ENCODE measurements around the gene CPEB3.

The CPEB3 gene

GRCh38 chr10:92184977-92185376 is 105.9 kb downstream of the CPEB3 start:
- TF ChIP-seq POLR2AphosphoS5 (IDR thresholded peaks at IDR 0.05; ENCODE audit: low read depth, low read length) (no peak), TAF1 (IDR thresholded peaks at IDR 0.05; ENCODE audit: borderline replicate concordance, insufficient read depth, low read length) (no peak)

- TF ChIP-seq FOXP2 (optimal IDR thresholded peaks at IDR 0.05; ENCODE audit: borderline replicate concordance, extremely low read depth, extremely low read length, insufficient read depth) (no peak), REST (IDR thresholded peaks at IDR 0.05; ENCODE audit: insufficient read depth in 1 of 2, low read depth in 2 of 2, low read length in 2 of 2) (no peak), POLR2AphosphoS5 (IDR thresholded peaks at IDR 0.05; ENCODE audit: low read depth, low read length) (no peak), SIN3A (IDR thresholded peaks at IDR 0.05; ENCODE audit: borderline replicate concordance, insufficient read depth, low read length) (no peak), TAF1 (IDR thresholded peaks at IDR 0.05; ENCODE audit: borderline replicate concordance, insufficient read depth, low read length) (no peak)
These were observed 107.7 kb downstream of the CPEB3 start for GRCh38 chr10:92183199-92183598.

GRCh38 chr10:92181575-92181974 is 109.3 kb downstream of the CPEB3 start:
- TF ChIP-seq FOXP2 (optimal IDR thresholded peaks at IDR 0.05; ENCODE audit: borderline replicate concordance, extremely low read depth, extremely low read length, insufficient read depth), result no peak
- TF ChIP-seq SIN3A (IDR thresholded peaks at IDR 0.05; ENCODE audit: borderline replicate concordance, insufficient read depth, low read length), result no peak
- no peak for TF ChIP-seq POLR2AphosphoS5 (IDR thresholded peaks at IDR 0.05; ENCODE audit: low read depth, low read length)

DNA sequence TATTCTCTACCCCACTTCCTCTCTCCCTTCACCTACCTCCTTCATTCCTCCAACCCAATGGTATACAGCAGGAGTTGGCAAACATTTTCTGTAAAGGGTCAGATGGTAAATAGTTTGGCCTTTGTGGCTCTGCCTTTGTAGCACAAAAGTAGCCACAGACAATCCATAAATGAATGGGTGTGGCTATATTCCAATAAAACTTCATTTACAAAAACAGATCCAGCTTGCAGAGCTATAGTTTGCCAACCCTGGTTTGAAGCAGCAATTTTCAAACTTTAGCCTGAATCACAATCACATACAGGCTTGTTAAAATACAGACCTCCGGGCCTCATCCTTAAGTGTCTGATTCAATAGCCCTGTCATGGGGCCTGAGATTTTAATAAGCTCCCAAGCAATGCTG is 110.5 kb downstream of the CPEB3 start:
- no peak for TF ChIP-seq POLR2AphosphoS5 (IDR thresholded peaks at IDR 0.05; ENCODE audit: low read depth, low read length)
- no peak for TF ChIP-seq REST (IDR thresholded peaks at IDR 0.05; ENCODE audit: insufficient read depth in 1 of 2, low read depth in 2 of 2, low read length in 2 of 2)
- TF ChIP-seq TAF1 (IDR thresholded peaks at IDR 0.05; ENCODE audit: borderline replicate concordance, insufficient read depth, low read length), result no peak
- TF ChIP-seq SIN3A (IDR thresholded peaks at IDR 0.05; ENCODE audit: borderline replicate concordance, insufficient read depth, low read length), result no peak
- TF ChIP-seq FOXP2 (optimal IDR thresholded peaks at IDR 0.05; ENCODE audit: borderline replicate concordance, extremely low read depth, extremely low read length, insufficient read depth), result no peak

DNA sequence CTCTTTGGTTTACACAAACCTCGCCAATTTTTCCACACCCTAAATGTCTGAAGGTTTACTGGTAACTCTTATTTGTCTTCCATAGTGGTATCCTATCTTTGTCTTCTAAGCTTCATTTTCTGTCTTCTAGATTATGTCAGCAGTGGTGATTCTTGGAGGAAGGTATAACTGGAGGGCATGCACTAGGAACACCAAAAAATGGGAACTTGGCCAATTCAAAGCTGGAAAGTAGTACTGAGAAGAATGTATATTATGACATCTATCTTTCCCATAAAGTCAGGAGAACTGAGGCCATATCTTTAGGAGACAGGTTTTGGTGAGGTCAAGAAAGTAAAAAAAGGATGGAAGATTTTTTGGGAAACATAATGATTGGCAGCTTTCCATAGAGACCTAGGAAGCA is 113.3 kb downstream of the CPEB3 start:
- no peak for TF ChIP-seq TAF1 (IDR thresholded peaks at IDR 0.05; ENCODE audit: borderline replicate concordance, insufficient read depth, low read length)
- no peak for TF ChIP-seq REST (IDR thresholded peaks at IDR 0.05; ENCODE audit: insufficient read depth in 1 of 2, low read depth in 2 of 2, low read length in 2 of 2)
- TF ChIP-seq SIN3A (IDR thresholded peaks at IDR 0.05; ENCODE audit: borderline replicate concordance, insufficient read depth, low read length), result no peak
- no peak for TF ChIP-seq FOXP2 (optimal IDR thresholded peaks at IDR 0.05; ENCODE audit: borderline replicate concordance, extremely low read depth, extremely low read length, insufficient read depth)
- no peak for TF ChIP-seq POLR2AphosphoS5 (IDR thresholded peaks at IDR 0.05; ENCODE audit: low read depth, low read length)

DNA sequence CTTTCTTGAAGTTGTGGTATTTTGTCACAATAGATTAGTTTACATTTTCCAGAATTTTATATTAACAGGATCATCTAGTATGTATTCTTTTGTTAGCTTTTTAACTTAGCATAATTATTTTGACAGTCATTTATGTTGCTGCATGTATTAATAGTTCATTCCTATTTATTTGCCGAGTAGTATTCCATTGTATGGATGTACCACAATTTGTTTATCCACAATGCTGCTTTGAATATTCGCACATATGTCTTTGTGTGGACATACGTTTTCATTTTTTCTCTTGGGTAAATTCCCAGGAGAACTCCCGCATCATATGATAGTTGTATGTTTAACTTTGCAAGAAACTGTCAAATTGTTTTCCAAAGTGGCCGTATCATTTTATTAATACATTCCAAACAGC is 115.7 kb downstream of the CPEB3 start:
- TF ChIP-seq TAF1 (IDR thresholded peaks at IDR 0.05; ENCODE audit: borderline replicate concordance, insufficient read depth, low read length) (no peak), REST (IDR thresholded peaks at IDR 0.05; ENCODE audit: insufficient read depth in 1 of 2, low read depth in 2 of 2, low read length in 2 of 2) (no peak), FOXP2 (optimal IDR thresholded peaks at IDR 0.05; ENCODE audit: borderline replicate concordance, extremely low read depth, extremely low read length, insufficient read depth) (no peak), SIN3A (IDR thresholded peaks at IDR 0.05; ENCODE audit: borderline replicate concordance, insufficient read depth, low read length) (no peak), POLR2AphosphoS5 (IDR thresholded peaks at IDR 0.05; ENCODE audit: low read depth, low read length) (no peak)
